ENCODE data around the gene CIAO2B. TPM values are rescaled to one million over a fixed set of nuclear protein-coding genes. Genes with fewer than 3 reads are reported as not detected.
"Not testable (repeated sequence)": the region's sequence is repeated elsewhere in the genome, so short reads cannot be mapped to it uniquely, and the experiment has no call there.

The CIAO2B gene
- 100 to 1,000 TPM in 1 of 4 donors, 10 to 100 TPM in 3; 62.2 to 102 (median 84.8) TPM for polyA plus RNA-seq (ENCODE audit: insufficient read length in 4 of 4)

DNA sequence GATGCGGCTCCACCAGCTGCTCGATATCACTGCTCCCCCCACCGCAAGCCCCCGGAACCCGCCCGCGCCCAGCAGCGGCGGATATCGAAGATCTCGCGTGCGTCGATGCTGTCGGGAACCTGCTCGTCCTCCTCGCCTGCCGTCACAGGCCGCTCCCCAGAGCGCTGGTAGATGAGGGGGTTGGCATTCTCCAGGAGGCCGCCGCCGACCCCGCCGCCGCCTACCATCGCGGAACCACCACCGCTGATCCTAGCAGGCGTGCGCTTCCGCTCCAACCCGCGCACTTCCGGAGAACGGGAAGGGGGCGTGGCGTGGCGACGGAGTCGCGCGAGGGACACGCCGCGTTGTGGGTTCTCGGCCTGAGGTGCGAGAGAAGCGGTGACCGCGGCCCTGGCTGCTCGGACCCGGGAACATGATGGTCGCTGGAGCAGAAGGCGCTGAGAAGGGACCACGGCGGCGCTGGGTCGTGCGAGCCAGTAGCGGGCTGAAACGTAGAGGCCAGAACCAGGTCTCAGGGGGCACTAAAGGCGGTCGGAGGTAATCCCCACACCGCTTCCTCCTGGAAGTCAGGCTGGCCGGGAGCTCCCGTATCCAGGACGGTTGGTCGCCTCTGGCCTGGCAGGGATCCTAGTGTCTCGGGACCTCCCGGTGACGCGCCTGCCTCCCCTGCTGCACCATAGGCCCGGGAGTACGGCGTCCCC is at the start of gene CIAO2B:
Gene CIAO2B, minus strand, starts transcription at position 265 of the 701 bp plus-strand sequence. Its CDS starts 38 bp downstream, at position 227.
- peak; percentile 69 to 81 (median 78) for DNase-seq (ENCODE audit: low read depth in 4 of 4, low spot score in 3 of 4)

DNA sequence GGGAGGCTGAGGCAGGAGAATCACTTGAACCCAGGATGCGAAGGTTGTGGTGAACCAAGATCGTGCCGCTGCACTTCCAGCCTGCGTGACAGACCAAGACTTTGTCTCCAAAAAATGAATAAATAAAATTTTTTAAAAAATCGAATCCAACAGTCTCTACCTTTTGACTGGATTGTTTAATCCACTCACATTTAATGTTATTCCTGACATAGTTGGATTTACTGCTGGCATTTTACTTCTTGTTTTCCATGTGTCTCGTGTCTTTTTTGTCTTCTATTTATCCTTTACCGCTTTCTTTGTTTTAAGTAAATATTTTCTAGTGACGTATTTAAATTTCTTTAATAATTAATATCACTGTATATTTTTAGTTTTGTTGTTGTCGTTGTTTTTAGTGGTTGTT is 48.8 kb upstream of the CIAO2B start:
- DNase-seq (ENCODE audit: low read depth in 4 of 4, low spot score in 3 of 4) = no peak

DNA sequence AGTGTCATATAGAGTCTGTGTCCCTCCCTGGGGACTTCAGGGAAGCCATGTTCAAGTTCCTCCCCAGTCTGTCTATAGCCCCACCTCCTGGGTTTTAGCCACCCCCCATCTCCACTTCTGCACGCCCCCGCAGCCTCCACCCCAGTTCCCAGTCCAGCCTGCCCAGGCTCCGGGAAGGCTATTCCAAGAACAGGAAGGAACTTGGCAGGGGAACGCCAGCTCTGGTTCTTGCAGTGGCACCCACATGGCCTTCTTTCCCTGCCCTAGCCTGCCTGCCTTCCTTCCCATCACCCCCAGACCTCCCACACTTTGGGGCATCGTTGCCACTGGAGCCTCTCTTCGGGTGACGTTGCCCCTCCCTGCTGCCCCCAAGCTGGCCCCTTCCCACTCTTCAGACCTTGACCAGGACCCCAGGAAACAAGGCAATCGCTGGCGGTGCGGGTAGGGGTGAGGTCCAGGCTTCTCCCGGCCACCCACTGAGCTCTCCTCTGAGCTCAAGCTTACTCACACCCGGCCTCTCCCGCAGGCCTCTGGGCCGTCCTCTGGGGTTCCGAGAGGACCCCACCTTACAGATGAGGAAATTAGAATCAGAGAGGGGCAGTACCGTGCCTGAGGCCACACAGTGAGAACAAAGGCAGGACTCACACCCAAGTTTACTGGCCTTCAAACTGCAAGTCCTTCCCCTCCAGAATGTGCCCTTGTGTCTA is 45.0 kb upstream of the CIAO2B start:
- no peak for DNase-seq (ENCODE audit: low read depth in 4 of 4, low spot score in 3 of 4)

DNA sequence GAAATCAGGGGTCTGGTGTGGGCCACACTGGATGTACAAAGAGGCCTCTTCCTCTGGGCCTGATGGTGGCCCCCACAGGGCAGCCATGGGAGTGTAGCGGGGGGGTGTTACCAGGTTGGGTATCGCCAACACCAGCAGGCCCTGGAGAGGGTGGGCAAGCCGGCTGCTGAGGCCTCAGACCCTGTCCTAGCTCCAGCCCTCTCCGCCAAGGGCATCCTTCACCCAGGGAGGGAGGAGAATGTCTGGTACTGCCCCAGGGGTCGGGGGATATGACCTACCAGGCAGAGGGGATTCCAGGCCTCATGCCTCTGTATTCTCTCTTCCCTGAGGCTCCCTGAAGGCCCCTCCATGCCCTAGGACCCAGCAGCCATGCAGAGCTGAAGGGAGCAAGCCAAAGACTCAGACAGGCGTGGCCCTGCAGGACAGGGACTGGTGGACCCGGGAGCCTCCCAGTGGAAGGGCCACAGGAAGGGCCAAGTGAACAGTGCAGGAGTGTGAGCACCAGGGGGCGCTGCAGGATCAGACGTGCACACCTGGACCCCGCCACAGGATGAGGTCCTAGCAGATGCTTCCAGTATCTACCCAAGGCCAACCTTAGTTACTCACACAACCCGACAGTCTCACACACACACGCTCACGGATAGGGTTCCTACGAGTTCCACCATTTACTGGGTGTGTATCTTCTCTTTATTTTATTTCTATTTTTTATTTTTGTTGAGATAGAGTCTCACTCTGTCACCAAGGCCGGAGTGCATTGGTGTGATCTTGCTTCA is 43.3 kb upstream of the CIAO2B start:
- DNase-seq (ENCODE audit: low read depth in 4 of 4, low spot score in 3 of 4) = peak in 2 of 4 donors; percentile 46 to 53

DNA sequence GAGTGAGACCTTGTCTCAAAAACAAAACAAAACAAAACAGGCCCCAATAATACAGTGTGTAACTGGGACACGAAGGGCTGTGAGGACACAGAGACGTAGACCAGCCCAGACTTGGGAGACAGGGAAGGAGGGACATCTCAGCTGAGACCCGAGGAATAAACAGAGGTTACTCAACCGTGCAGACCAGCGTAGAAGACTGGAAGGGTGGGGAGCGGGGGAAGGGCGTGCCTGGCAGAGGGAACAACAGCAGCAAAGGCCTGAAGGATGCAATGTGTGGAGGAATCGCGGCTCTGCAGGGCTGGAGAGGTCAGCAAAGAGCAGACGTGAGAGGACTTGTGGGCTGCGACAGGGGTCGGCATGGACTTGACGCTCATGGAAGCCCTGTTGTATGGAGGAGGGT is 42.5 kb upstream of the CIAO2B start:
- DNase-seq (ENCODE audit: low read depth in 4 of 4, low spot score in 3 of 4) = no peak

DNA sequence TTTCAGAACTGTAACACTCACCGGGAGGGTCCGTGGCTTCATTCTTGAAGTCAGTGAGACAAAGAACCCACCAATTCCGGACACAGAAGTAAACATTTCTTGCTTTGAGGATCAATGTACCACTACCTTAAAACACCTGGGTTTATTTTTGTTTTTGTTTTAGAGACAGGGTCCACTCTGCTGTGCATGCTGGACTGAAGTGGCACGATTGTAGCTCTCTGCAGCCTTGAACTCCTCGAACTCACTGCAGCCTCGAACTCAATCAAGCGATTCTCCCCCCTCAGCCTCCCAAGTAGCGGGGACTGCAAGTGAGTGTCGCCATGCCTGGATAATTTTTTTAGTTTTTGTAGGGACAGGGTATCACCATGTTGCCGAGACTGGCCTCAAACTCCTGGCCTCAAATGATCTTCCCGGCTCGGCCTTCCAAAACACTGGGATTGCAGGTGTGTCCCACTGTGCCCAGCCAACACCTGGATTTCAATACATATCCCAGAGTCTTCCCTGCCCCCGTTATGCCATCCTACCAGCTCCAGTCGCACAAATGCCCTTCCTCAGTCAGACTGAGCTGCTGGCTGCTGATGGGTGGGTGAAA is 41.2 kb upstream of the CIAO2B start:
- DNase-seq (ENCODE audit: low read depth in 4 of 4, low spot score in 3 of 4) = no peak

DNA sequence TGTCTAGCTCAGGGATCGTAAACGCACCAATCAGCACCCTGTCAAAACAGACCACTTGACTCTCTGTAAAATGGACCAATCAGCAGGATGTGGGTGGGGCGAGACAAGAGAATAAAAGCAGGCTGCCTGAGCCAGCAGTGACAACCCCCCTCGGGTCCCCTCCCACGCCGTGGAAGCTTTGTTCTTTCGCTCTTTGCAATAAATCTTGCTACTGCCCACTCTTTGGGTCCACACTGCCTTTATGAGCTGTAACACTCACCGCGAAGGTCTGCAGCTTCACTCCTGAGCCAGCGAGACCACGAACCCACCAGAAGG is 40.7 kb upstream of the CIAO2B start:
- DNase-seq (ENCODE audit: low read depth in 4 of 4, low spot score in 3 of 4) = not testable (repeated sequence)

DNA sequence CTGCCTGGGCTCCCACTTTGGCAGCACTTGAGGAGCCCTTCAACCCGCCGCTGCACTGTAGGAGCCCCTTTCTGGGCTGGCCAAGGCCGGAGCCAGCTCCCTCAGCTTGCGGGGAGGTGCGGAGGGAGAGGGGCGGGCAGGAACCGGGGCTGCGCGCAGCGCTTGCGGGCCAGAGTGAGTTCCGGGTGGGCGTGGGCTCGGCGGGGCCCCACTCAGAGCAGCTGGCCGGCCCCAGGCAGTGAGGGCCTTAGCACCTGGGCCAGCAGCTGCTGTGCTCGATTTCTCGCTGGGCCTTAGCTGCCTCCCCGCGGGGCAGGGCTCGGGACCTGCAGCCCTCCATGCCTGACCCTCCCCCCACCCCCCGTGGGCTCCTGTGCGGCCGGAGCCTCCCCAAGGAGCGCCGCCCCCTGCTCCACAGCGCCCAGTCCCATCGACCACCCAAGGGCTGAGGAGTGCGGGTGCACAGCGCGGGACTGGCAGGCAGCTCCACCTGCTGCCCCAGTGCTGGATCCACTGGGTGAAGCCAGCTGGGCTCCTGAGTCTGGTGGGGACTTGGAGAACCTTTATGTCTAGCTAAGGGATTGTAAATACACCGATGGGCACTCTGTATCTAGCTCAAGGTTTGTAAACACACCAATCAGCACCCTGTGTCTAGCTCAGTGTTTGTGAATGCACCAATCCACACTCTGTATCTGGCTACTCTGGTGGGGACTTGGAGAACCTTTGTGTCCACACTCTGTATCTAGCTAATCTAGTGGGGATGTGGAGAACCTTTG is 40.1 kb upstream of the CIAO2B start:
- DNase-seq (ENCODE audit: low read depth in 4 of 4, low spot score in 3 of 4) = not testable (repeated sequence)

DNA sequence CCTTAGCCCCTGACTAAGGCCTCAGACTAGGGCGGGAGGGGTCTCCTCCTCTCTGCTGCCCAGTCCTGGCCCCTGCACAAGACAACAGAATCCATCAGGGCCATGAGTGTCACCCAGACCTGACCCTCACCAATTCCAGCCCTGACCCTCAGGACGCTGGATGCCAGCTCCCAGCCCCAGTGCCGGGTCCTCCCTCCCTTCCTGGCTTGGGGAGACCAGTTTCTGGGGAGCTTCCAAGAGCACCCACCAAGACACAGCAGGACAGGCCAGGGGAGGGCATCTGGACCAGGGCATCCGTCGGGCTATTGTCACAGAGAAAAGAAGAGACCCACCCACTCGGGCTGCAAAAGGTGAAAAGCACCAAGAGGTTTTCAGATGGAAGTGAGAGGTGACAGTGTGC is 39.5 kb upstream of the CIAO2B start:
- no peak for DNase-seq (ENCODE audit: low read depth in 4 of 4, low spot score in 3 of 4)

DNA sequence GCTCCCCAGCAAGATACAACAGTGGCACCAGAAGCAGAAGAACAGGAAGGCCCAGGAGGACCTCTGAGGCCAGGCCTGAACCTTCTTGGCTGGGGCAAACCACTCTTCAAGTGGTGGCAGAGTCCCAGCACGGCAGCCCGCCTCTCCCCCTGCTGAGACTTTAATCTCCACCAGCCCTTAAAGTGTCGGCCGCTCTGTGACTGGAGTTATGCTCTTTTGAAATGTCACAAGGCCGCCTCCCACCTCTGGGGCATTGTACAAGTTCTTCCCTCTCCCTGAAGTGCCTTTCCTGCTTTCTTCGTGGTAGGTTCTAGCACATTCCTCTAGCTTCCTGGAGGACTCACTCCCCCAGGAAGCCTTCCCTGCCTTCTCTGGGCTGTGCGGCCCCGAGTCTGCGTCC is 38.8 kb upstream of the CIAO2B start:
- DNase-seq (ENCODE audit: low read depth in 4 of 4, low spot score in 3 of 4) = no peak

DNA sequence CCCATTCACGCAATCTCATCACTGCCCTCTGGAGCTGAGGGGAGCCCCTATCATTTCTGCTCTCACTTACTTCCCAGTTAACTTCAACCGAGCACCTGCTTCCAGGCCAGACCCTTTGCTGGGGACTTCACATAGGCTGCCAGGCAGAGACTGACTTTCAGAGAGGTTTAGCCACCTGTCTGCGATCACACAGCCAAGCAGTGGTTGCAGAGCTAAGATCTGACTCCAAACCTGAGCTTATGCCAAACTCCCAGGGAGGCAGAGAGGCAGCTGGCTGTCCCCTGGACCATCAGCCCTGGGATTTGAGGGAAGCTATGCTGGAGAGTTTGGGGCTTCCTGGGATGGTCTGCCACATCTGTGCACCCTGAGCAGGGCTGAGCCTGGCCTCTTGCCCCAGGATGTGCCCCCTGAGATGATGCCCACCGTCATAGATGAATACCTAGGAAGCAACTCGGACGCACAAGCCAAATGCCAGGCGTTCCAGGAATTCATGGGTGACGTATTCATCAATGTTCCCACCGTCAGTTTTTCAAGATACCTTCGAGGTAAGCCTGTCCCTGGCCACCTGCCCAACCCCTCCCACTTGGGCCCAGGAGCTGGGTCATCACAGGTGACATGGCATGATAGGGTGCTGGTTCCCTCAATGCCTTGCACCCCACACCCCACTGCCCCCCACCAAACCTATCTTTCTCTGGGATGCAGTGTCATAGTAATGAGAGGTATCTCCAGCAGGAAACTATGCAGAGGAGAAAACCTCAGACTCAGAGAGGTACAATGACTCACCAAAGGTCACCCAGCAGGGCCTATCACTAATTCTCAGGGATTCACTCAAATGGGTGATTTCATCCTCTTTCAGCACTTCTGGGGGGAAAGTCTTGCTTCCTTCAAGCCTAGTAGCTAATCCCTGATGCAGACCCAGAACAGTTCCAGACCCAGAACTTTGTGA is 36.8 kb upstream of the CIAO2B start:
- DNase-seq (ENCODE audit: low read depth in 4 of 4, low spot score in 3 of 4) = no peak

DNA sequence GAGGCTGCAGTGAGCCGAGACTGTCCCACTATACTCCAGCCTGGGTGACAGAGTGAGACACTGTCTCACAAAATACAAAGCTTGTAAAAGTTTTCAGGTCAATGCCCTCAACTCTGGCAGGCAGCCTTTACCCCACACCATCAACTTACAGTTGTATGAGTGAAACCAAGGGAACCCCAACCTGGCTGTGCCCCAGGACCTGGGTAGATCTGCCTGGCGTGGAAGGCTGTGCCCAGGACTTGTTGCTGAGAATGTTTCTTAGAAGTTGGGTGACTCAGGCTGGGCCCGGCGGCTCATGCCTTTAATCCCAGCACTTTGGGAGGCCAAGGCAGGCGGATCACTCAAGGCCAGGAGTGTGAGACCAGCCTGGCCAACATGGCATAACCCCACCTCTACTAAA is 34.6 kb upstream of the CIAO2B start:
- DNase-seq (ENCODE audit: low read depth in 4 of 4, low spot score in 3 of 4) = no peak

DNA sequence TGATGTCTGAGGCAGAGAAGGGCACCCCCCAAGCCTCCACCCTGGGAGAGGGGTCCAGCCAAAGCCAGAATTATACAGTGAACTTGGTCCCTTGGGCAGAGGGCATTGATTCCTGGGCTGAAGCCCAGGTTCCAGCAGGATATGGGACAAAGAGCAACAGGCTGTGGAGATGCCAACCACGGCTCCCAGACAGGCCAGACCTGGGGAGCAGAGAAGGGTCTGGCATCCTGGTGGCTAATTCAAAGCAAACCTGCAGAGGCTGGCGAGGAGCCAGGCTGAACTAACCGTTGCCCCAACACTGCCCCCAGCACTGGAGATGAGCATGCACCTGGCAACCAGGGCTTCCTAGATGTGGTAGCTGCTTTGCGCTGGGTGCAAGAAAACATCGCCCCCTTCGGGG is 29.8 kb upstream of the CIAO2B start:
- no peak for DNase-seq (ENCODE audit: low read depth in 4 of 4, low spot score in 3 of 4)

DNA sequence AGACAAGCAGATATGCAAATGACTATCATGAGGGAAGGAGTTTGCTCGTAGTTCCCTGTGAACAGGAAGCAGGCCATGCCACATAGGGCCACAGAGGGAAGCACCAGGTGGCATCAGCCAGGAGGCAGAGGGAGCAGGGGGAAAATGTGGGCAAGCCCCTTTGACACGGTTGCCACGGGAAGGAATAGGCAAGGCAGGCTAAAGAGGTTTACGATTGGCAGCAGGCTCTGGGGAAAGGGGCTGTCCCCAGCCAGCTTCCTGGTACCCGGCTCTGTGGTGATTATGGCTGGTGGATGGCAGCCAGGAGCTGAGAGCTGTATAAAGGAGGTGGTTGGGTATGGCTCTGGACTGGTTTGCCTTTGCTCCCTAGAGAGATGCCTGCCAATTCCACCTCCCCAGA is 27.7 kb upstream of the CIAO2B start:
- DNase-seq (ENCODE audit: low read depth in 4 of 4, low spot score in 3 of 4) = no peak

DNA sequence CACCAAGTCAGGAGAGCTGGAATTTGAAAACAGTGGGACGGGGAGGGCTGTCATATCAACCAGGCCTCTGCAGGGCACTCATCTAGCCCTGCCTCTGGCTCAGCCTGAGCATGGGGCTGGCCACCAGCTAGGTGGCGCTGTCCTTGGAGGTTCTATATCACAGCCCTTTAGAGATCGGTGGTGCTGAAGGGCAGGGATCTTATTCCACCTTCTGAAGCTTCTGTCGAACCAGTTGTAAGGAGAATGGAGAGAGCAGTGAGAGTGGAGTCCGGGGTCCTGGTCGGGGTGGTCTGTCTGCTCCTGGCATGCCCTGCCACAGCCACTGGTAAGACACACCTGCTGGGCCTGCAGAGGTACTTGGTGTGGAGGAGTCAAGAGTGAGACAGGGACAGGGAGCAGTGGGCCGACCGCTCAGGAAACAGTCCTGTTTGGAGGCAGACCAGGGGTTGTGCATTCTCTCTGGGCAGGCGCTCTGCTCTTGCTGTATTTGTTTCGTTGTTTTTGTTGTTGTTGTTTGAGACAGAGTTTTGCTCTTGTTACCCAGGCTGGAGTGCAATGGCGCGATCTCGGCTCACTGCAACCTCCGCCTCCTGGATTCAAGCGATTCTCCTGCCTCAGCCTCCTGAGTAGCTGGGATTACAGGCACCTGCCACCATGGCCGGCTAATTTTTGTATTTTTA is 27.0 kb upstream of the CIAO2B start, which contains the start of gene CES3:
Gene CES3, plus strand, starts transcription at position 202 of the 680 bp plus-strand sequence. Its CDS starts 42 bp downstream, at position 244.
- peak in 1 of 4 donors; percentile 48 for DNase-seq (ENCODE audit: low read depth in 4 of 4, low spot score in 3 of 4)

DNA sequence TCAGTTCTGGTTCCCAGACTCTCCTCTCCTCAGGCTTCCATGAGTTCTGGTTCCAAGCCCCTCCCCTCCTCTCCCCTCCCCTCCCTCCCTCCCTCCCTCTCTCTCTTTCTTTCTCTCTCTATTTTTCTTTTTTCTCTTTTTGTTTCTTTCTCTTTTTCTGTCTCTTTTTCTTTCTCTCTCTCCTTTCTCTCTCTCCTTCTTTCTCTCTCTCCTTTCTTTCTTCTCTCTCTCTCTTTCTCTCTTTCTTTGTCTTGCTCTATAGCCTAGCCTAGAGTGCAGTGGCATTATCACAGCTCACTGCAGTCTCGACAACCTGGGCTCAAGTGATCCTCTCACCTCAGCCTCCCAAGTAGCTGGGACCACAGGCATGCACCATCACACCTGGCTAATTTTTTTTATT is 26.1 kb upstream of the CIAO2B start:
- no peak for DNase-seq (ENCODE audit: low read depth in 4 of 4, low spot score in 3 of 4)

DNA sequence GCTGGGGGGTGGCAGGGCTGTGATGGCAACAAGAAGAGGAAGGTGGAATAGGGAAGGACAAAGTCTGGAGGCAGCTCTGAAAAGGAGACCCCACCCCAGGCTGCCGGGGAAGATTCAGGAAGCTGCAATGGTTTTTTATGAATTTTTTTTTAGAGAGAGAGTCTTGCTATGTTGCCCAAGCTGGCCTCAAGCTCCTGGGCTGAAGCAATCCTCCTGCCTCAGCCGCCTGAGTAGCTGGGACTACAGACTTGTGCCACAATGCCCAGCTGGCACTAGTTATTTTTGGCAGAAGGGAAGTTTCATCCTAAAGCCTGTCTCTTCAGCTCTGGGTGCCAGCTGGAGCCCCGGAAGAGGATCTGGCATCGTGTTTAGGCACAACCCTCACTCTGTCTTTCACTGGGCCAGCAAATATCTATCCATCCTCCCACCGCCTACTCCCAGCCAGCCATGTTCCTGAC is 25.5 kb upstream of the CIAO2B start:
- no peak for DNase-seq (ENCODE audit: low read depth in 4 of 4, low spot score in 3 of 4)

DNA sequence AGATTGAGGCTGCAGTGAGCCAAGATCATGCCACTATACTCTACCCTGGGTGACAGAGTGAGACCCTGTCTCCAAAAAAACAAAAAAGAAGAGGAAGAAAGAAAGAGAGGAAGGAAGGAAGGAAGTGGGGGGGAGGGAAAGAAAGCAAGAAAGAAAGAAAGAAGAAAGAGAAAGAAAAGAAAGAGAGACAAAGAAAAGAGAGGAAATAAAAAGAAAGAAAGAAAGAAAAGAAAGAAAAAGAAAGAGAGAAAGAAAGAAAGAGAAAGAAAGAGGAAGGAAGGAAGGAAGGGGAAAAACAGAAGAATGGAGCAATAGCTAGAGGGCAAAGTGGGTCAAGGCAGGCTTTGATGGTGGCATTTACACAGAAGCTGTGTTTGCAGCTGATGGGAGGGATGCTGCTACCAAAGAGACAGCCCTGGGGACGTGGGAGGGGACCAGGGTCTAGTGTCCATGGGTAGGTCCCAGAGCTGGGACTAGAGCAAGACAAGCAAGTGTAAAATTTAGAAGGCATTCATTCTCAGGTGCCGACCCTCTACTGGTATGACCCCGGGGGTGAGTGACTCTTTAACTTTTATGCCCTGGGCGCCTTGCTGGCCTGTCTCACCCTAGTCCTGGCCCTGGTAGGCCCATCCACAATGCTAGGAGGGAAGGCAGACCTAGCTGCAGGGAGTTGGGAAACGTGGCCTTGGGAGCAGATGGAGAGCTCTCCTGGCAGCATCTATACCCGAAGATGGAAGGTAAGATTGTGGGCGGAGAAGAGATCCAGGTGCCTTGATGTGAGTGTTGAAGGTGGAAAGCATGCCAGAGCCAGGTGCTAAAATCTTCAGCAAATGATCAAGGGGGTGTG is 24.9 kb upstream of the CIAO2B start:
- DNase-seq (ENCODE audit: low read depth in 4 of 4, low spot score in 3 of 4) = no peak

Data from left renal pelvis (tissue), 4 donors.